A549 (cell line): Measurements from ENCODE around the gene AVPI1.

ENCODE experiments used
- BHLHE40 ChIP-seq: IDR thresholded peaks from 2 replicates; pipeline ENCODE4 v1.6.1; 2012; ENCODE audit warnings: low read depth, low read length, inconsistent platforms
- TF ChIP-seq, protein P1 (sequence below): fragments of >200 bp; sonication (Bioruptor Twin); formaldehyde crosslinking; IDR thresholded peaks from 3 replicates; pipeline ENCODE4 v1.5.1; 2016

DNA sequence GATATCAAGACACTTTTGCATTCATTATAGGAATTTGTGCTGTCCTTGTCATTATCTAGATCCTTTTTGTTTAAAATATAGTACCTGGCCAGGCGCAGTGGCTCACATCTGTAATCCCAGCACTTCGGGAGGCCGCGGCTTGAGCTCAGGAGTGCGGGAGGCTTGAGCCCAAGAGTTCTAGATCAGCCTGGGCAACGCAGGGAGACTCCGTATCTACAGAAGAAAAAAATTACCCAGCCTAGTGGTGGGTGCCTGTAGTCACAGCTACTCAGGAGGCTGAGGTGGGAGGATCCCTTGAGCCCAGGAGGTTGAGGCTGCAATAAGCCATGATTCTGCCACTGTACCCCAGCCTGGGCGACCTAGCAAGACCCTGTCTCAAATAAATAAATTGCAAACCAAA, 53.1 kb downstream of the AVPI1 start:
- TF ChIP-seq, protein P1, sequence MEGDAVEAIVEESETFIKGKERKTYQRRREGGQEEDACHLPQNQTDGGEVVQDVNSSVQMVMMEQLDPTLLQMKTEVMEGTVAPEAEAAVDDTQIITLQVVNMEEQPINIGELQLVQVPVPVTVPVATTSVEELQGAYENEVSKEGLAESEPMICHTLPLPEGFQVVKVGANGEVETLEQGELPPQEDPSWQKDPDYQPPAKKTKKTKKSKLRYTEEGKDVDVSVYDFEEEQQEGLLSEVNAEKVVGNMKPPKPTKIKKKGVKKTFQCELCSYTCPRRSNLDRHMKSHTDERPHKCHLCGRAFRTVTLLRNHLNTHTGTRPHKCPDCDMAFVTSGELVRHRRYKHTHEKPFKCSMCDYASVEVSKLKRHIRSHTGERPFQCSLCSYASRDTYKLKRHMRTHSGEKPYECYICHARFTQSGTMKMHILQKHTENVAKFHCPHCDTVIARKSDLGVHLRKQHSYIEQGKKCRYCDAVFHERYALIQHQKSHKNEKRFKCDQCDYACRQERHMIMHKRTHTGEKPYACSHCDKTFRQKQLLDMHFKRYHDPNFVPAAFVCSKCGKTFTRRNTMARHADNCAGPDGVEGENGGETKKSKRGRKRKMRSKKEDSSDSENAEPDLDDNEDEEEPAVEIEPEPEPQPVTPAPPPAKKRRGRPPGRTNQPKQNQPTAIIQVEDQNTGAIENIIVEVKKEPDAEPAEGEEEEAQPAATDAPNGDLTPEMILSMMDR = peak; percentile 25; the same call in 1 of the 3 replicates
- no peak for TF ChIP-seq BHLHE40
